OCI-M2 (cell line): ENCODE measurements around the gene FUT7.

ENCODE experiments used
- DNase-seq: peaks from one replicate; lab custom pipeline; 2025; ENCODE audit not compliant: unreplicated experiment; lab: John Stamatoyannopoulos, UW

FUT7 gene

DNA sequence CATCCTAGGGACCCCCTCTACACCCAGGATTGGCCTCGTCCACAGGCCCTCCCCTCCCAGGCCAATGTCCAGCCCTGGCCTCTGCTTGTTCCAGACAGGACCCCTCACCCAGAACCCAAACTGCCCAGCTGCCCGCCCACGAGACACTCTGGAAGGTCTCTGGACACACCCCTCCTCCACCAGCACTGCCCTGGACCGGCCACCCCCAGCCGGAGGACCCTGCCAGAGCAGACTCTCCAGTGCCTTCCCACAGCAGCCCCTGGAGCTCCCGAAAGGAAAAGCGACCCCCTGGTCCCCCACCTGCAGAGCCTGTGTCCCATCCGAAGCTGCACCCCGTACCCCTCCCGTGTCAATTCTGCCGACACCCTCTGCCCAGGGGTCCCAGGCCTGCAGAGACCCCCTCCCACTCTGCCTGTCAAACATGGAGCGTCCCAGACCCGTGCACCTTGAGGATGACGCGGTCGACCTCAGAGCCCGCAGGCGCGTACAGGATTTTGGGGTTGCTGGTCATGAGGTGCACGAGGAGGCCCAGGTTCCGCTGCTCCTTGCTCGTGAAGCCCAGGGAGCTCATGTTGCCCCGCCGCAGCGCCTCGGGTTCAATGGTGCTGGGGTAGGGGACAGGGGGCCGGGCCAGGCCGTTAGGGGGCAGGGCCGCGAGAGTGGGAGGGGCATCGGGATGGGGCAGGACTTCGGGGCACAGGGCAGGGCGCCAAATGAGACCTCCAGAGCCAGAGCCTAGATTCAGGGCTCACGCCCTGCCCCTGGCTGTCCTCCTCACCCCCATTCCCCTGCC lies 11.8 kb downstream of the FUT7 start:
- no peak for DNase-seq

DNA sequence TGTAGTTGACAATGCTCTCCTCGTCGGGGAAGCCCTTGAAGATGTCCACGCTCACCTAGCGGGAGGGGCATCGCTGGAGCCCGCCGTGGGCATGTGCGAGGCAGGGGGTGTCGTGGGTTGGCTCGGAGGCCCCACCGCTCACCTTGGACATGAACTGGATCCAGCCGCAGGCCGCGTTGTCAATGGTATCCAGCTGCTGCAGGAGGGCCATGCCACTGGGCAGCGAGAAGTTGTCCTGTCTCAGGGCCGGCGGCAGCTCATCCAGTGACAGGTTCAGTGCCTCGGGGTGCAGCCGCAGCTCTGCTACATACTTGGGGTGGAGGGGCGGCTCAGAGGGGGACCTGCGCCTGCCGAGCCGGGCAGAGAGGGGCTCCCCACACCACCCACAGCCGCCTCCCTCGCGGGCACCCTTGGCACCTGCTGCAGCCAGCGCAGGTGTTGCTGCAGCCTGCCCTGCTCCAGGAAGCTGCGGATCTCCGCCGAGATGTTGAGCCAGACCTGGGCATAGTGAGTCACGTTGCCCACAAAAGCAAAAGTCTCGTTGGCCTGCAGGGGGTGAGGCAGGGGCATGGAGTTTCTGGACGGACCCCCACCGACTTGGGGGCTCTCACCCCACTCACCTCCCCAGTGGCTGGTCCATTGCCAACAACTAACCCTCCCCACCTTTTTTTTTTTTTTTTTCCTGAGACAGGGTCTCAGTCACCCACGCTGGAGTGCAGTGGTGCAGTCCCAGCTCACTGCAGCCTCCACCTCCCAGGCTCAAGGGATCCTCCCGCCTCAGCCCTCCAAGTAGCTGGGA lies 12.9 kb downstream of the FUT7 start:
- no peak for DNase-seq

DNA sequence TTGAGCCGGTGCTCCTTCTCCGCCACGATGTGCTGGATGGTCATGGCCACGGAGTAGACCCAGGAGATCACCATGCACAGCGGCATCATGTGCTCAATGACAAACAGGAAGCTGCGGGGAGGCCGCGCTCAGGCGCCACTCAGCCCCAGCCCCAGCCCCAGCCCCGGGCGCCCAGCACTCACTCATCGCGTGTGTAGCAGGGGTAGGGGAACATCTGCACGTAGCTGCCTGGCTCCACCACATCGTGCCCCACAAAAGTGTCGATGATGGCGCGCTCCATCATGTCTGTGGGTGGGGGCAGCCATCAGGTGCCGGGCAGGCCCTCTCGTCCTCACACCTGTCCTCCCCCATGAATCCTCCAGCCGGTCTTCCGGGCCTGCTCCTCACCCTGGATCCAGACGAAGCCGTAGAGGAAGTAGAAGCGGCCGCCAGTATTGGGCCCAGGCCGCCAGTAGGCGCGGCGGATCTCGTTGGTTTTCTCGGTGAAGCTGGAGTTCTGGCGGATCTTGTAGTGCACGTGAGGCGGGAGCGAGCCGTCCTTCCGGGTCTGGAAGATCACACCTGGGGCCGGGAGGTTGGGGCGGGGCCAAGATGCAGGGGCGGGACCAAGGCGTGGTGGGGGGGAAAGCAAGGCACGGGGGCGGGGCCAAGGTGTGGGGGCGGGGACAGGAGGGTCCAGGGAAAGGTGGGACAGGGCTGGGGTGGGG lies 13.9 kb downstream of the FUT7 start:
- DNase-seq, result no peak

DNA sequence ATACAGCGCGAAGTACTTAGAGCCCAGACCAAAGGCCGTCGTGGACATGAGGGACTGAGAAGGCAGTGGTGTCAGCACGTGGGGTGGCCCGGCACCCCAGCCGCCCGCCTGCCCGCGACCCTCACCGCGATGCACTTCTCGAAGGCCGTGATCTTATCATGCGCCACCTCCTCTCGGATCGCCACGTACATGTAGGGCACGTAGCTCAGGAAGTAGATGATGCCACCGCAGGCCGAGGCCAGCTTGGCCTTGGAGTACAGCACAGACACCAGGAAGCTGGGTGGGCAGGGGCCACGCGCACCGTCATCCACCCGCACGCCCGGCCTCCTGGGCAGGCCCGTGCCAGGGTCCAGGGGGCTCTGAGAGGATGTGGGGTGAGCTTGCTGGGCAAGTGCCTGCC lies 14.8 kb downstream of the FUT7 start:
- no peak for DNase-seq

DNA sequence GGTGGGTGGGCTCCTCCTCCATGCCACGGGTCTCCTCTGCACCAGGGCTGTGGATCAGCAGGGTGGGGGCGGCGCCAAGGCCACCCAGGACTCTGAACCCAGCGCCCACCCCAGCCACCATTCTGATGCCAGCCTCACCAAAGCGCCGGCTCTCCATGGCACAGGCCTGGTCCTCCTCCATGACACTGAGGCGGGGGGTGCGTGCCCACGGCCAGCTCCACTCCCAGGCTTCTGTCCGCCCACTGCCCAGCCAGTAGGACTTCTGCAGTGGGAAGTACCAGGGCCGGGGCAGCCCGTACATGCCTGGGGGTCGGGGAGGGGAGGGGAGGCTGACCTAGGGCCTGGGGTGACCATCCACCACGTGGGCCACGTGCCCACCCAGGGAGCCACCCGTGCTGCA lies 15.5 kb downstream of the FUT7 start:
- DNase-seq, result no peak

DNA sequence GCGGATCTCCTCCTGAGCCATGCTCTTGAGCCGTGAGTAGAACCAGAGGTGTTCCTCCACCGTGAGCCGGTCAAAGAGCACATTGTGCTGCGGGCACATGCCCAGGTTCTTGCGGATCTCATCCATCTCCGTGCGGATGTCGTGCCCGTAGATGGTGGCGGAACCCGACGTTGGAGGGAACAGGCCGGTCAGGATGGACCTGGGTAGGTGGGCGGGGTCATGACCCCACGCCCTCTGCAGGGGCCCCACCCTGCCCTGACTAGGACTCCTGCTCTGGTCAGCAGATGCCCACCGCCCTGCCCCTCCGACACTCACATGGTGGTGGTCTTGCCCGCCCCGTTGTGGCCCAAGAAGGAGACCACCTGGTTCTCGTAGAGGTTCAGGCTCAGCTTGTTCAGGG lies 15.9 kb downstream of the FUT7 start:
- no peak for DNase-seq

DNA sequence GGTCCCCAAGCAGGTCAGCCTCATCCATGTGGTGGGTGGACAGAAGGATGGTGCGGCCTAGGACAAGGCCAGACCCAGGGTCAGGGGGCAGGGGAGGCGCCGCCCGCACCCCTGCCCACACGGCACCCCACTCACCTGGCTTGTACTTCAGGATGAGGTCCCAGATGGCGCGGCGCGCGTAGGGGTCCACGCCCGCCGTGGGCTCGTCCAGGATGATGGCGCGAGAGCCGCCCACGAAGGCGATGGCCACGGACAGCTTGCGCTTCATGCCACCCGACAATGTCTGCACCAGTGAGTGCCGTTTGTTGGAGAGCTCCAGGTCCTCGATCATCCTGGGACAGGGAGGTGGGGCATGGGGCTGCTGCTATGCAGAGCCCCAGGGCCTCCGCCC lies 16.4 kb downstream of the FUT7 start:
- DNase-seq, result no peak

DNA sequence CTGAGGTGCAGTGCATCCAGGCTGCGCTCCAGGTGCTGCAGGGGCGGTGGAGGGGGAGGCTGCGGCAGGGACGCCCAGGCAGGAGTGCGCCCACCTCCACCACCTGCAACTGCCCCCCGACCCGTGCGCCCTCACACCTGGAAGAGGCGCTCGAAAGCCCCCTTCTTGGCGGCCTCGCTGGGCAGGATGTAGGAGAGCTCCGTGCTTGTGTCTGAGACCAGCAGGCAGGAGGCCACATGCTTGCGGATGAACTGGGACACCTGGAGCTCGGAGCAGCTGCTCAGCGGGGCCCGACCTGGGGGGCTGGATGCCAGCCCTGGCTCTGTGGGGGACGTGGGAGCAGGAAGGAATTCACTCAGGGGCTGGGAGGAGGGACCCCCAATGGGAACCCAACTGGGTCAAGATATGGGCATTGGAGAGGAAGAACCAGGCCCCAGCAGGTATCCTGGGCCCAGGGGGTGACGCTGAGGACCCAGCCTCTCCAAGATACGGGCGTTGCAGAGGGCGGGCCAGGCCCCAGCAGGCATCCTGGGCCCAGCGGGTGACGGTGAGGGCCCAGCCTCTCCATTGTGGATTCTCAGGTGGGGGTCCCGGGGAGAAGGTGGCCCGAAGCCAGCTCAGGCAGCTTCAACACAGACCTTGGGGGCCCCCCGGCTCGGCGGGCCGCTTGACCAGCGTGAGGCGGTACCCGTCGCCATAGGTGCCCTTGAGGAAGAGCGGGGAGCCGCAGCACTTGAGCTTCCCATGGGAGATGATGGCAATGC lies 16.9 kb downstream of the FUT7 start:
- no peak for DNase-seq

DNA sequence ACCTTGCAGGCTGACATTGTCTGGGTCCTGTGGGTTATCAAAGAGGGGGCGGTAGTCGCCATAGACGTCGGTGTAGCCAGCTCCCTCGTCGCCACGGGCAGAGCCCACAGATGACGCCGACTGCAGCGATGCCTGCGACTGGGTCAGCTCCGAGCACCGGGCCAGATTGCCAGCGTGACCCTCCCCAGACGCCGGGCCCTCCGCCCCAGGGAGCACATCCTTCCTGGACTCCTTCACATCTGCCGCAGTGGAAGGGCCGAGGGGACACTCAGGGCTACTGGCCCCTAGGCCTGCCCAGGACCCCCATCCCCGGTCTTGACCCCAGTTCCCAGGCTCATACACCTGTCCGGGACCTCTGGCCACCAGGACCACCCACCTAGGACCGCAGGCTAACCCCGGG lies 17.7 kb downstream of the FUT7 start:
- no peak for DNase-seq

DNA sequence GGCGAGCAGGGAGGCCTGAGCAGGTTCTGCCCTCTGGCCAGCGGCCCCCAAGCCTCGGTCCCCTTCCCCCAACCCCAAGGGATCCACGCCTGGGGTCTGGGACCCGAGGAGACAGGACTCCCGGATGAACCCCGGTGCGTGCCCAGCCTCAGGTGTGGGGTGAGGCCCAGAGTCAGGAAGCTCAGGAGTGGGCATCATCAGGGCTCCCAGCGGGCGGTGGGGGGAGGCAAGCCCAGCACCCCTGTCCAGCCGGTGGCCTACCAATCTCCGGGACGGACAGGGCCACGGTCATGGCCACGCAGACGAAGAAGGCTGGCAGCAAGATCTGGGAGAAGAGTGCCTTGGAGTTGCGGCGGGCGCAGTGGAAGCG lies 18.3 kb downstream of the FUT7 start:
- DNase-seq, result no peak

DNA sequence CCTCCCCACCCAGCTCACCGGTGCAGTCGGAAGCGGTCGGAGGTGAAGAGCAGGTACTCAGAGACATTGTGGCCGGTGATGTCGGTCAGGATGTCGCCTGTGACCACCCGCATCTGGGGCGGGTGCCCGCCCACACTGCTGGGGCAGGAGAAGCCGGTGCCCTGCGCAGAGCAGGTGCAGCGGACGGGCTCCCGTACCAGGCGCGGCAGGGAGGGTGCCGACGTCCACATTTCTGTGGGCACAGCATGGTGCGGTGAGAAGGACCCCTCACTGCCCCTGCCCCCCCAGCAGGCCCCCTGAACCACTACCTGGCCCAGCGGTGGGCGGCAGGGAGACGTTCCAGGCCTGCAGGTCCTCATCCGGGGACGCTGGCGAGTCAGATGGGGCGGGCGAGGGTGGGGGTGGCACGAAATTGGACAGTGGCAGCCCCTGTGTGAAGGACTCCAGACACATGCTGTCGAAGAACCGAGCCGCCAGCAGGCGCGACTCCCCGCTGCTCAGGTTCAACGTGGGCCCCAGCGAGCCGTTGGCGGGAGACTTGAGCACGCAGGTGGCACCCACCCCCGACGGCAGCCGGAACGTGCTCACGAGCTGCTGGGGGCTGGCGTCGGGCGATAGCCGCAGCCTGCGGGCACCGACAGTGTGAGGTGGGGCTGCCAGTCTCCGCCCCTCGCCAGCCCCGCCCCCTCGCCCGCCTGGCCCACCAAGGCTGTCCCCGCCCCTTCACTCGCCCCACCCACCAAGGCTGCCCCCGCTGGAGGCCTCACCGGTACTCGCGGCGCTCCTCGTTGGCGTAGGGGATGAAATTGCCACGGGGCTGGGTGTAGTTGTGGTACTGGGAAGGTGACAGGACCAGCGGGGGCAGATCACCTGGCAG lies 19.0 kb downstream of the FUT7 start:
- no peak for DNase-seq

DNA sequence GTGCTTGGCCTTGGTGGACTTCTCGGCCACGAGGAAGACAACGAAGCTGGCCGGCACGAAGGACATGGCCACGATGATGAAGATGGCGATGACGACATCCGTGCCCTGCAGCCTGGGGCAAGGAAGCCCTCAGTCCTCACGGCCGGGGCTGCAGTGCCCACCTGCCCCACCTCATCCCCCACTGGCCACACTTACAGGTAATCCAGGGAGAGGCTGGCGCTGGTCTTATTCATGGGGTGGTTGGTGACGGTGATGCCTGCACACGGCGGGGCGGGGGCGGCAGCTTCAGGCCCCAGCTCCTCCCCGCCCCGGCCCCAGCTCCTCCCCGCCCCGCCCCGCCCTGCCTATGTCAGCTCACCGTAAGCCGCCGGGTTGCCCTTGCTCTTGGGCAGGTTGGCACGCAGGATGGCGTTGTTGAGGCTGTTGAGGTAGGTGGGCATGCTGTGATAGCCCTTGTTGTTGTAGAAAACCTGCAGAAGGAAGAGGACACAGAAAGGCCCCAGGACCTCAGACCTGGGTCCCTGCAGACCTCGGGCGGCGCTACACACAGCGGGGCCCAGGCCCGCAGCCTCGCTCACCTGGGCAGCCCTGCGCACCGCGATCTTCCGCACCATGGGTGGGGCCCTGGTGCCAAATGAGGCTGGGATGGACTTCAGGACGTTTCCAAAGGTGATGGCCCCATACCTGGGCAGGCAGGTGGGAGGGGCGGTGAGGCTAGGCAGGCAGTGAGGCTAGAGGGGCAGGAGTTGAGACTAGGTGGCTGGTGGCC lies 19.8 kb downstream of the FUT7 start:
- DNase-seq, result no peak

DNA sequence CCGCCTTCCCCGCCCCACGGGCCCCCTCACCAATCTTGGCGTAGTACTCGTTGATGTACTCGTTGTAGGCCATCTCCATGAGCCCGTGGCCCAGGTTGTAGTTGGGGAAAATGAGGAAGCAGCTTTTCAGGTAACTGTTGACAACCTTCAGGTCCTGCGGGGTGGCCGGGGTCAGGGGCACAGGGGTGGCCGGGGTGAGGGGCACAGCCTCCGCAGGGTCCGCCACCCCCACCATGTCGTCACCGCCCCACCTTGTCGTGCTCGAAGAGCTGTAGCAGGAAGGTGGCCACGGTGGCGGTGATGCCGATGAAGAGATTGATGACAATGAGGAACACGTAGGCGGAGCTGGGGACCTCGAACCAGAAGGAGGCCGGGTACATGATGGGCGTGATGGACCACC lies 20.7 kb downstream of the FUT7 start:
- DNase-seq, result no peak

DNA sequence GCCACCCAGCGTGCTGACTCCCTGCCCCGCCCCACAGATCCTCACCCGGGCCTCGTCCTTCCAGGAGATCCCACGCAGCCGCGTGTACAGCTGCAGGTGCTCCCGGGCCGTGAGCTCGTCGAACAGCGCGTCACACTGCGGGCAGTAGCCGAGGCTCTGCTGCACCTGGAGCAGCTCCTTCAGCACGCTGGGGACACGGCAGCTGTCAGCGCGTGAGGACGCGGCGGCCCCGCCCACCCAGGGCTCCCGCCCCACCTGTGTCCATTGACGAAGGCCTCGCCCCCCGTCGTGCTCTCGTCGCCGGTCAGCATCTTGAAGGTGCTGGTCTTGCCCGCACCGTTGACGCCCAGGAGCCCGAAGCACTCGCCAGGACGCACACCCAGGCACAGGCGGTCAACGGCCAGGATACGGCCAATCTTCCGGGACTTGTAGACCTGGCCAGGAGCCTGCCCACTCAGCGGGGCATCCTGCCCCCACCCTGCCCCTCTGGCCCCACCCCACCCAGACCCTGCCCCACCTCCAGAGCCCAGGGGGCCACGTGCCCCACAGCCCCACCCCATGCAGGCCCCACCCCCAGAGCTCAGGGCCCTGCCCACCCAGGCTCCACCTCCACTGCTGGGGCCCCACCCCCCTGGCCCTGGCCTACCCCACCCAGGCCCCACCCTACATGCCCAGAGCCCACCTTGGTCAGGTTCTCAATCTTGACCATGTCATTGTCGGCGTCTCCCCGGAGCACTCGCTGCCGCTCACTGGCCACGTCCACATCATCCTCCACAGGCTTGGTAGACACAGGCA lies 21.8 kb downstream of the FUT7 start:
- no peak for DNase-seq

DNA sequence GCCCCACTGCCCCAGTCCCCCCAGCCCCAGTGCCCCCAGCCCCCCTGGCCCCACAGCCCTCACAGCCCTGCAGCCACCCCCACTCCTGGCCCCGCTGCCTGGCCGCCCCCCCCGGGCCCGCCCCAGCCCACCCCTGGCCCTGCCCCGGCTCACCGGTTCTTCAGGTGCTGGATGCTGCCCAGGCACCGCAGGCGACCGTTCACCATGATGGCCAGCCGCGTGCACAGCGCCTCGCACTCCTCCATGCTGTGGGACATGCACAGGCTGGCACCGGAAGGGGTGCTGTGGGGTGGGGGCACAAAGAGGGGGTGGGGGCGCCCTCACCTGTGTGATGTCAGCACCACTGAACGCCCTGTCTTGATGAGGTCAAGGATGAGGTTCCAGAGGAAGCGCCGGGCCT lies 22.7 kb downstream of the FUT7 start:
- DNase-seq, result no peak

DNA sequence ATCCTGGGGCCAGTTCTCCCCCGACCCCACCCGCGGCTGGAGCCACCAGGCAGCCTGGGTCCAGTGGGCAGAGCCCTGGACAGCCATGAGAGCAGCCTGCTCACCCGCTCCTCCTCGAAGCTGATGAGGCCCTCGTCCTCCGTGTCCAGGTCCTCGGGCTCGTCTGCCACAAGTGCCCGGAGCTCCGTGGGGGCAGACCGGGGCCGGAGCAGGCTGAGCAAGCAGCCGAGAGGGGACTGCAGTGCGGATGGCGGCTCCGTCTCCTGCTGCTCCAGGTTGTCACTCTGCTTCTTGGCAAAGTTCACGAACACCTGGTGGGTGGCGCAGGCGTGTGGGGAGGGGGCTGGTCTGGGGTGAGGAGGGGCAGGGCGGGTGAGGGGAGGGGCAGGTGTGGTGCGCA lies 23.6 kb downstream of the FUT7 start:
- DNase-seq, result no peak

DNA sequence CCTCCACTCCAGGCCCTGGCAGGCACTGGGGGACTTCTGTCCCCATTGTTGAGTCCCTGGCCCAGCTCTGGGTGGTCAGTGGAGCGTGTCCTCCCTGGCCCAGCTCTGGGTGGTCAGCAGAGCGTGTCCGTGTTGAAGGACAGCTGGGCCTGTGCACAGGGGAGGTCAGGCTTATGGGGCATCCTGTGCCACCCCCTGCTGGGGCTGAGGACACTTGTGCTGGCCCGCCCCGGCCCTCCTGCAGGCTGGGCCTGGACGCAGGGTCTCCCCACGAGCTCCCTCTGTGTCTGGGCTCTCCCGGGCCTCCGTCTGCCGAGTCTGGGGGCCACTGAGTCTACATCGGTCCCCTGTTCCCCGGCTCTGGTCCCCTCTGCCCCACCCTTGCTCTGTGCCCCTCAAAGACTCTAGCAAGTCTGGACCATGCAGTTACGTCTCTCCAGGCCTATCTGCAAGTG lies 24.0 kb downstream of the FUT7 start:
- DNase-seq, result no peak

DNA sequence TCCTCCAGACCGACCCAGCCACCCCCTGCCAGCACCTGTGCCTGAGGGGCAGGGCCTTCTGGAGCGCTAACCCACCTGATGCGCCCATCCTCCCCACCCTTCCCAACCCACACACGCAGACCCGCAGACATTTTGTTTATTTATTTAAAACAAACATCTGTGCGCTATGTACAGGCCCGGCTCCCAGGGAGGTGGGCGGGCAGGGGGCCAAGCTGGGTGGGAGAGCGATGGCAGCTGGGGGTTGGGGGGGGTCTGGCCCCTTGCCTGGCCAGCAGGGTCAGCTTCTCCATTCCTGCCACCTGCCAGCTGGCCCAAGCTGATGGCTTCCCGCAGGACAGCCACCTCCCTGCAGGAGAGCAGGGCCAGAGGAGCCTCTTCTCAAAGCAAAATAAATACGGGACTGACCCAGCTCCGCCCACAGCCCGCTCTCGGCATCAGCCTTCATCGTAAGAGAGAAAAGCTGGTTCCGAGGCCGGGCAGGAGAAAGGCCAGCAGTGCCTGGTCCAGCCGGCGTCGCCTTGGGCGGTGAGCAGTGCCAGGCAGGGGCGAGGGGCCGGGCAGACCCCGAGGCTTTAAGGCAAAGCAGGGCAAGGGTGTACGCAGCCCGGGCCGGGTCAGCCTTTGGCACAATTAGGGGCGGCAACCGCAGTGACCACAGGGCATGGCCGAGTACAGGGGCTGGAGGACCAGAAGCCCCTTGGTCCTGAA lies 24.6 kb downstream of the FUT7 start:
- no peak for DNase-seq
